Hematopoietic multipotent progenitor cell (in vitro differentiated cells): ENCODE results near the gene CD2. TPM values are rescaled to one million over a fixed set of nuclear protein-coding genes. Genes with fewer than 3 reads are reported as not detected.
"Not testable (repeated sequence)": the region's sequence is repeated elsewhere in the genome, so short reads cannot be mapped to it uniquely, and the experiment has no call there.

Experiments
- DNase-seq, 3 donors: peaks; one replicate each; pipeline ENCODE4 v3.0.0-alpha.2; 2011 to 2015; ENCODE audit warnings: low read depth in 2 of 3, low spot score in 2 of 3
- total RNA-seq: library from RNA; depleted of rRNA; stranded (reverse); fragments of >200 nt; gene quantifications from one replicate; pipeline ENCODE4 v1.2.3, GENCODE V29; 2012

Gene CD2
- total RNA-seq, 1 donor = under 0.01 TPM

DNA sequence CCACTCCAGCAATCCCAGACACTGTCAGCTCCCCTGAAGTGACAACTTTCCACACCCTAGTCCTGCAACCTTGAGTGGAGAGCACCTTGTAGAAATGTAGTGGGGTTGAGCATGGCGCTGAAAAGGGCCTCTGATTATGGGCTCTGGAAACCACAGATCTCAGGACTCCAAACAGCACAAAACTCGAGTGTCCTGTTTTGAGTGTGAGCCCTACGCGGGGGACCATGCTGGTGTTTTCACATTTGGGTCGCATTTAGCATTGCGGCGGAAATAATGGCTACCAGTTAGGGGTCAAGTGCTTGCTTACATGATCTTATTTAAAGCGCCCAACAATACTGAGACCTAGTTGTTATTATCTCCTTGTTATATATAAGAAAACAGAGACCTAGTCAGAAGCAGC is 1.9 kb downstream of the CD2 start:
- DNase-seq = not testable (repeated sequence)

GRCh38 chr1:116758456-116758815 is 4.2 kb downstream of the CD2 start:
- DNase-seq = not testable (repeated sequence)

DNA sequence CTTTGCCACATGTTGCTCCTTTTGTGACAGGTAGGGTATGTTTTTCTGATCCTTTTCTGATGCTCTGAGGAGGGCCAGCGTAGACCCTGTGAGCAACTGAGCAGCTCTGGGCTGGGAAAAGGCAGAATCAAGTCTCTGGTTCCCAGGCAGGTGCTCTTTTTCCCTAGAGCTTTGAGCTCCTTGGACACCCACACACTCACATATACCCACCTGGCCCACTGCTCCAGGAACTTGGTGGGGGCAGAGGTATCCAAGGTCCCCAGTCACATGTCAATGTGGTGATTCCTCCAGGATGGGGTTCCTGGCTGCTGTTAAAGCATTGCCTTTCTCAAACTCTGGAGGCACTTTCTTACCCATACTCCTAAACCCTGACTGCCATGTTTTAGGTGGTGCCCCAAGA is 5.4 kb downstream of the CD2 start:
- DNase-seq = no peak

GRCh38 chr1:116760487-116760886 is 6.3 kb downstream of the CD2 start:
- DNase-seq = no peak

- DNase-seq = no peak
Measured at GRCh38 chr1:116760996-116761665, 6.9 kb downstream of the CD2 start.

- no peak for DNase-seq
Measured at GRCh38 chr1:116762281-116762680, 8.1 kb downstream of the CD2 start.

DNA sequence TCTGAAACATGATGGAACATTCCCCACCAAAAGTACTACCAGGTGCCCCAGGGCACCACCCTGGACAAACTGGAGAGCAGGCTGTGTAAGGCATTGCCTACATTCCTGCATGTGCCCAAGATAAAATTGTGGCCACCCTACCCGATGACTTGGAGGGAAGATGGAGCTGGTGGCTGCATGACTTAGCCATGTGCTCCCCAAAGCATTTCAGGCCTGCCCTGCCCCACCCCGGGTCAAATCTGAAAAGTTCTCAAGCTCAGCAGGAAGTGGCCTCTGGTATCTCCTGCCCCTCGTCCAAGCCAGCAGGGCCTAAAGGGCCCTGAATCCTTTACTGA is 8.5 kb downstream of the CD2 start:
- DNase-seq = no peak

- DNase-seq = no peak
Measured at GRCh38 chr1:116763116-116763786, 9.0 kb downstream of the CD2 start.

GRCh38 chr1:116763787-116764465 is 9.7 kb downstream of the CD2 start:
- peak in 1 of 3 donors; percentile 36 for DNase-seq

DNA sequence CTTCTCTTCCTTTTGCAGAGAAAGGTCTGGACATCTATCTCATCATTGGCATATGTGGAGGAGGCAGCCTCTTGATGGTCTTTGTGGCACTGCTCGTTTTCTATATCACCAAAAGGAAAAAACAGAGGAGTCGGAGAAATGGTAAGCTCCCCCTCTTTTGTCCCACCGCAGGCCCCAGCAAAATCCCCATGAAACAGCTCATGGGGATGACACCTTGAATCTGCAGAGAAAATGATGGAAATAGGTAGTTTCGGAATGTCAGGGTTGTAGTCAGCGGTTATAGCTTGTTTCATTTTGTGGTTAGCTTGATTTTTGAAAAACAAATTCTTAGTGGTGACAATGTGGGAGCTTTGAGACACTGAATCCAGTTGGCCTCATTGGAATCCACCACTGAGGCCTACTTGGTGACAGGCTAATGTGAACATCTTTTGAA is 10.3 kb downstream of the CD2 start:
- DNase-seq = no peak

DNA sequence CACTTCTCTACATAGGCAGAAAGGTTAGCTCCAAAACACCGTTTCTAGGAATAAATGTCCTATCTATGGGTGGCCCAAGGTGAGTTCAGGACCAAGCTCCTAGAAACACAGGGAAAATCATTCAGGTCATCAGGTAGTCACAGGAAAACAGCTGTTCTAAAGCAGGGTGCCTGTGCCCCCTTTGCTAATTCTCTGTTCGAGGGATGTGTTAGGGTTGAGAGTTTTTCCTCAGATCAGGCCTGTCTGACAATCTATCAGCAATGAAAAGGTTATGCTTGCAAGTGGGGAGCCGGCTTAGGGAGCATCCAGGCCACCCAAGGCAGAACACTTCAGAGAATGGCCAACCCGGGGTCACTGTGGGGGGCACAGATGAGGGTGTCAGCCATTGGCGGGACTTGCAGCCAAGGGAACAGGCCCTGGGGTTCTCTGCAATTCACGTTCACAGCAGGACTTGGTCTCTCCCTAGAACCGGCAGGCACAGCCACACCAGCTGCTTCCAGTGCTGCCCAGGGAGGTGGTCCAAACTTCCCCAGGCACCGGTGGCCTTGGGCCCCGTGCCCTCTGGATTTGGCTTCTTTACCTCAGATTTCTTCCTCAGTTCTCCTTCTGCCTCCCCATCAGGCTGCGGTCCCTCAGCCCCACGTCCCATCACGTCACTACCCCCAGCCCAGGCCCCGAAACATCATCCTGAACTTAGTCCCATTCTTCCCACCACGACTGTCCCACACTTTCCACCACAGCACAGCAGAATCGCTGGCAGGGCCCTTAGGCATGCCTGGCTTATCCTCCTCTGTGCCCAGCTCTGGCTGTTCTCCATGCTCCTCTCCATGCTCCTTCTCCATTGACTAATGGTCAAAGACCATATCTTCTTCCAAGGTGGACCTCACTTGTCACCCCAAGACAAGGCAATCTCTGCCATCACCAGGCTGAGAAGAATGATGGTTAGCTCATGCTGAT is 11.0 kb downstream of the CD2 start:
- no peak for DNase-seq

GRCh38 chr1:116765962-116766361 is 11.7 kb downstream of the CD2 start:
- no peak for DNase-seq

- no peak for DNase-seq
Measured at GRCh38 chr1:116766616-116767469, 12.6 kb downstream of the CD2 start.

DNA sequence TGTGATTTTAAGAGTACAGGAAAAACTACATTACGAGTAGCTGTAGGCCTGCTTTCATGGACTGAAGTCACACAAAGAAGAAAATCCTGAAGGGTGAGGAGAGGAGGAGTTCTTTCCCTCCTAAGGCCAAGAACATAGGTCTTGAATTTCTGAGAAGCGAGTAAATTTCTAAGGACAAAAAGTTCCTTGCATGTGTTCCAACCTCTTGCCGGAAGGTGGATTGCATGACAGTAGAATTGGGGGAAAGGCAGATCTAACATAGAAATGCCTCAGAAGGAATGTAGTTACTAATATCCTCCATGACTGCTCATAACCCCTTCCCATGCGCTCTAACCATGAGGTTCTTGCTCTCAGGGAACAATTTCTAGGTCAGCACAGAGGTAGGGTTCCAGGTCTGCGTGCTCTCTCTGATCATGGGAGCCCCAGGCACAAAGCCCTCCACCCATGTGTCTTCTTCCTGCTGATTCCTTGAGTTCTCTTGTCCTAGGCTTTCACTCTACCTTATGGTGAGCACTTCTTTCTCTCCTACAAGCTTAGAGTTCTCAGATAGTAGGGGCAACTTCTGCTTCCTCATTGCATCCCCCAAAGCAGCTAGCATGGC is 13.7 kb downstream of the CD2 start:
- no peak for DNase-seq

DNA sequence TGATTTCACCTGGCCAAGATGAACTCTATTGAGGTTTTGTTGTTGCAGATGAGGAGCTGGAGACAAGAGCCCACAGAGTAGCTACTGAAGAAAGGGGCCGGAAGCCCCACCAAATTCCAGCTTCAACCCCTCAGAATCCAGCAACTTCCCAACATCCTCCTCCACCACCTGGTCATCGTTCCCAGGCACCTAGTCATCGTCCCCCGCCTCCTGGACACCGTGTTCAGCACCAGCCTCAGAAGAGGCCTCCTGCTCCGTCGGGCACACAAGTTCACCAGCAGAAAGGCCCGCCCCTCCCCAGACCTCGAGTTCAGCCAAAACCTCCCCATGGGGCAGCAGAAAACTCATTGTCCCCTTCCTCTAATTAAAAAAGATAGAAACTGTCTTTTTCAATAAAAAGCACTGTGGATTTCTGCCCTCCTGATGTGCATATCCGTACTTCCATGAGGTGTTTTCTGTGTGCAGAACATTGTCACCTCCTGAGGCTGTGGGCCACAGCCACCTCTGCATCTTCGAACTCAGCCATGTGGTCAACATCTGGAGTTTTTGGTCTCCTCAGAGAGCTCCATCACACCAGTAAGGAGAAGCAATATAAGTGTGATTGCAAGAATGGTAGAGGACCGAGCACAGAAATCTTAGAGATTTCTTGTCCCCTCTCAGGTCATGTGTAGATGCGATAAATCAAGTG is 14.3 kb downstream of the CD2 start:
- no peak for DNase-seq

- no peak for DNase-seq
Measured at GRCh38 chr1:116769104-116769452, 14.8 kb downstream of the CD2 start.

GRCh38 chr1:116769561-116769977 is 15.3 kb downstream of the CD2 start:
- peak in 2 of 3 donors; percentile 83 to 93 for DNase-seq

DNA sequence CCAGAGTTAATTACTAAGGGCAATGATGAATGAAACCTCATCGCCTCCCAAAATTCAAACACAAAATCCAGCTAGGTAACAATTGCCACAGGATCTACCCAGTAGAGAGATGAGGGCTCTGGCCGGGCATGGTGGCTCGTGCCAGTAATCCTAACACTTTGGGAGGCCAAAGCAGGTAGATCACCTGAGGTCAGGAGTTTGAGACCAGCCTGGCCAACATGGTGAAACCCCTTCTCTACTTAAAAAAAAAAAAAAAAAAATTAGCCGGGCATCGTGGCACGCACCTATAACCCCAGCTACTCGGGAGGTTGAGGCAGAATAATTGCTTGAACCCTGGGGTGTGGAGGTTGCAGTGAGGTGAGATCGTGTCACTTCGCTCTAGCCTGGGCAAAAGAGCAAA is 15.8 kb downstream of the CD2 start:
- no peak for DNase-seq

DNA sequence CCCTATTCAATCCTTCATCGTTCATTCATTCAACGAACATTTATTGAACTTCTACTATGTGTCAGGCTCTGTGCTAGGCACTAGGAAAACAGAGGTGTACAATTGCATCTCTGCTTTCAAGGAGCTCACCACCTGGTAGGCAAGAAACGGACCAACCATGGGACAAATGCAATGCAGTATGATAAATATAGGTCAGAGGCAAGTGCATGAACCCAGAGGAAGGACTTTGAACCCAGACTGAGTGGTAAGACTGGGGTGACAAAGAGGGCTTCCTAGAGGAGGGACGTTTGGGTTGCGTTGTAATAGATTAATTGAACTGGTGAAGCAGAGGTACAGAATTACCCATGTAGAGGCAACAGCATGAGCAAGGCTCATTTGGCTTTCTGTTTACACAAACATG is 16.4 kb downstream of the CD2 start:
- no peak for DNase-seq
